NCI-H1436 (cell line): Measurements from ENCODE around the gene MBD5.

Source experiments
- DNase-seq: peaks from one replicate; lab custom pipeline; 2025; lab: John Stamatoyannopoulos, UW

The MBD5 gene

DNA sequence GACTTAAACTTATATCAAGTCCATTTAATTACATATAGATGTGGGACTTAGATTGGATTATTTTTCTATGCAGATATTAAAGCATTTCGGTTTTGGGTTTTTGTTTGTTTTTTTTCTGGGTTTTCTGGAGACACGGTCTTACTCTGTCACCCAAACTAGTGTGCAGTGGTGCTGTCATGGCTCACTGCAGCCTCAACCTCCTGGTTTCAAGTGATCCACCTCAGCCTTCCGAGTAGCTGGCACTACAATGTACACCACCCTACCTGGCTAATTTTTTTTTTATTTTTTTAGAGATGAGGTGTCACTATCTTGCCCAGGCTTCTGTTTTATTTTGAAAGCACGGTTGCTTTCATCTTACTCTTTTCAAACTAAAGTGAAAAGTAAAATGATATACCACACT lies 281.6 kb downstream of the MBD5 start:
- no peak for DNase-seq

DNA sequence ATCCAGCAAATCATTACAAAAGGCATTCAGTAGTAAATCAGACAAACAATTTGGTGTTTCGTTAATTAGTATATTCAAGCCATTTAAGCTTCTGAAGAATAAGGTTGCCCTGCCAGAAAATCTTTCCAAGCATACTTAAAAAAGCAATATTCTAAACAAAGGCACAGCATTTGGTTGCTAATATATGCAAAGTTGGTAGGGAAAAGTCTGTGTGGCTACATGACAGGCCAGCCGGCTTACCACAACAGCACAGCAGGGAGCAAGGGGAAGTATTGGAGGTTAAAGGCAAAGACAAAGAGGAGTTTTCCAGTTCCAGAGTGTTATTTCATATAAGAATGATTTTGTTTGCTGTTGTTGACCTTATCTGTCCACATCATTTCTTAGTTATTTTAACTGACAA lies 282.3 kb downstream of the MBD5 start:
- no peak for DNase-seq

DNA sequence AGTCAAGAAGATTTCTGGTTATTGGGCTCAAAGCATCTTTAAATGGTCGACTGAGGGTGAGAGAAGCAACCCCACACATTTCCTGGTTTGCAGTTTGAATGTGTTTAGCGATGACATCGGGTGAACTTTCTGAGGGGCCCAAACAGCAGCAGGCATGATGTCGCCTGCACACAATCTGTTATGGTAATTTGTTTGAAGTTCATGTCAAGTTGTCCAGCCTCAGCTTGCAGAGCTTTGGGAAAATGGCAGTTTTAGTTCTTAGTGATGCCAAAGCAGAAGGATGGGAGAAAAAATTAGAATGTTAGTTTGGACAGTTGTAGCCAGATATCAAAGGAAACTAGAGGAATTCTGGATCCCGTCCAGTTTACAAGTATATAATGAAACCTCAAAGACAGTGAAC lies 284.6 kb downstream of the MBD5 start:
- DNase-seq = no peak

DNA sequence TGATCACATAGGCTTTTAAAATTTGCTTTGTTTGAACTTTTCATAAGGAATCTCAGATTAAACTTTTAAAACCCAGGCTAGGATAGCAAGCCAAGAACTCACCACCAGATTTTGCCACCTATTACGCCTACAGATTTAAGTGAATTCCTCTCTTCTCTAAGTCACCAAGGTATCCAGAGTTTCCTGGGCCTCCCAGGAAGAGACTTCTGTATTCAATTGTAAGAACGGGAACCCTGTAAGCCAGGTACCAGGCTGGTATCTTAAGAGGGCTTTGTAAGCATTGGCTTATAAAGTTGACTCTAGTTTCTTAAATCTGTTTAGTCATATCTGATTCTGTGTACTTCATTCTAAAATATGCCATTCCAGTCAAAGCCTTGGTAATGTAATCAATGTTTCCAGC lies 285.1 kb downstream of the MBD5 start:
- no peak for DNase-seq

DNA sequence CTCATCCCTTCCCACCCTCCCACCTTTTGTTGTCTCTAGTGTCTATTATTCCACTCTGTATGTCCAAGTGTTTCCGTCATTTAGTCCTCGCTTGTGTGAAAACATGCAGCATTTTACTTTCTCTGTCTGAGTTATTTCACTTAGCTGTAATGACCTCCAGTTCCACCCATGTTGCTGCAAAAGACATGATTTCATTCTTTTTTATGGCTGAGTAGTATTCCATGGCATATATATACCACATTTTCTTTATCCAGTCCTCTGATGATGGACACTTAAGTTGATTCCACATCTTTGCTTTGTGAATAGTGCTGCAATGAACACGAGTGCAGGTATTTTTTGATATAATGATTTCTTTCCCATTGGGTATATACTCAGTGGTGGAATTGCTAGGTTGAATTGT lies 296.7 kb downstream of the MBD5 start:
- DNase-seq = no peak

DNA sequence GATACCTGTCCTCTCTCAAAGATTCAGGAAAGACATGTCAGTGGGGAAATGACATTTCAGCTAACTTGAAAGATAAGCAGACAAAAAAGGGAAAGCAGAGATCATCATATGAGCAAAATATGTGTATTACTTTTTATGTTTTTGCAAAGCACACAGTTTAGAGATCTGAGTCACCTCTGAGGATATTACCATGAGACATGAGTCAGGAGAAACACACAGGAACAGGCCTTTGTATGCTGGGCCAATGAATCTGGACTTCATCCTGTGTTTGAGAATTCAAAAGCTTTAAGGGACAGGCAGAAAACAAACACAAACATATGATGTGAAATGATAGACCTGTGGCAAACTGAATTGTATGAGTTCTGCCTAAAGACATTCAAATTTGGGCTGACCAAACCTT lies 317.6 kb downstream of the MBD5 start:
- no peak for DNase-seq

DNA sequence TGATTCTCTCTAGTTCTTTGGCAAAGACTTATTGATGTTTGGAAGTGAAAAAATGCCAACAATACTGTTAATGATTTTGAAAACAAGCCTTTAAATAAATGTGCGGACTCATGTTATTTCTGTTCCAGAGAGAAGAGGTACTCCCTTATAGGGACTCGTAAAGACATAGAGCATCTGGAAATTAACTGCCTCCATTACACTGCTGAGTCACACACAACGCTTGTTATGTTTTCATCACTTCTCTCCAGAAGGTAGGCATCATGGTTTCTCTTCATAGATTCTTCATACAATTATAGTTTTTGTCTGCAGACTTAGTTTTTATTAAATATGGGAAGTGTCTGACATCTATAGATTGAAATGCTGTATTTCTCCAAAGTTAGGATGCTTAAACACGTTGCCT lies 321.2 kb downstream of the MBD5 start:
- no peak for DNase-seq

DNA sequence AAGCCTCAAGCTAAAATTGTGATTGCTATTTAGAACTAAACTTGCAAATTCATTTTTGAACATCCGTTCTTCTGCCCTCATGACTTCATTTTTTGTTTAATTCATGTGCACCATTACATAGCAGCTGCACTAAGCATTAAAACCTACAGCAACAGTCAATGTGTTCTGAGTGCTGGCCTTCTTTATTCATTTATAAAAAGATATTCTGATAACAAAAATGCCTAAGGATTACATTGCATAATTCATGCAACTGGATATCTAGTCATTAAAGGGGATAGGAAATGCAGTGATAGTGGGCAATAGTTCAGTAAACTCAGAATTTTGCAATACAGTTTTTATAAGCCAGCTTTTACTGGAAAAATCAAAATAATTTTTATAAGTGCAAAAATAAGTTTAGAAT lies 329.3 kb downstream of the MBD5 start:
- DNase-seq = no peak

DNA sequence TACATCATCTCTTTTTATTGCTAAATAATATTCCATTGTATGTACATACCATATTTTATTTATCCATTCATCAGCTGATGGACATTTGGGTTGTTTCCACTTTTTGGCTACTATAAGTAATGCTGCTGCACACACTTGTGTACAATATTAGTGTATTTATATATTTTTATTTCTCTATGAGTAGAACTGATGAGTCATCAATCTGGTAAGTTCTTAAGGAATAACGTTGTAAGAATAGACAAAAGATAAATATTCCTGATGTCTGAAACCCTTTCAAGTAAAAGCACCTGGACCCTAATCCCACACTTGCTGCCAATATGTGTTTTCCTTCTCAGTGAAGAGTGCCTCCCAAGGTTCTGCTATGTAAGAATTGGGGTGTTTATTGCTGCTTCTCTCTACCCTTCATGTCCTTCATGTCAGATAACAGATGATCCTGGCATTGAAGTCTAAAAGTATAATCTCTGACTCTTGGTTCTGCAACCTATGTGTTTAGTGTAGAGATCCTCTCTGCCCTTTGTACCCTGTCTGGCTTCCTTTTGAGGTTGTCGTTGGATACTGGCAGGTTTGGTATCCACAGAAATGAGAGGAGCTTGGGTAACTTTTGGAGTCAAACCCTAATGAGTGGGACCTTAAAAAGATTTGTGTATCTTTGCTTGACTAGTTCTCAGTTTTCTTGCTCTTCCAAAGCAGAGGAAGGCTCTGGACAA lies 330.7 kb downstream of the MBD5 start:
- DNase-seq = no peak

DNA sequence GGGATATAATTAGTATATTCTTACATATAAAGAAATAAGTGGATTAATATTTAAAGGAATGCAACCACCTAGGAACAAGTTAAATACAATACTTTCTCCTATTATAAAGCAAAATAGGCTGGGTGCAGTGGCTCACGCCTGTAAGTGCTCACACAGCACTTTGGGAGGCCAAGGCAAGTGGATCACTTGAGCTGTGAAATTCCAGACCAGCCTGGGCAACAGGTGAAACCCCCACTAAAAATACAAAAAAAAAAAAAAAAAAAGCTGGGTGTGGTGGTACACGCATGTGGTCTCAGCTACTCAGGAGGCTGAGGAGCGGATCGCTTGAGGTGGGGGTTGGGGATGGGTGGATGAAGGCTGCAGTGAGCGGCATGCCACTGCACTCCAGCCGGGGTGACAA lies 337.5 kb downstream of the MBD5 start:
- DNase-seq = no peak

DNA sequence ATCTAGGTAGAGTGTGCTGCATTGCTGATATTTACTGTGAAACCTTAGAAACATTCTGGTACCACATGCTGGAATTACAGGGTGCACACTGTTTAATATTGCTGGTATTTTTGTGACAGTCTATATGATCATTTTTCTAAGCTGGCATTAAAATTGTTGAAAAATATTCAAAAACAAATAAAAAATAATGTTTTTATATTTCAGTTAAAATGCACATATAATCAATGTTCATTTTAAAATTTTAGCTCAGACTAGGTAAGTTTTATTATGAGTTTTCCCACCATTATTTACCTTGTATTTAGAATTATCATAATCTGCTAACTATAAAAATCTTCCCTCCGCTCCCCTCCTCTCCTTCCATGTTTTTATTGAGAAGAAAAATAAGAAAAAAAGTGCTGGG lies 339.8 kb downstream of the MBD5 start:
- DNase-seq = no peak

DNA sequence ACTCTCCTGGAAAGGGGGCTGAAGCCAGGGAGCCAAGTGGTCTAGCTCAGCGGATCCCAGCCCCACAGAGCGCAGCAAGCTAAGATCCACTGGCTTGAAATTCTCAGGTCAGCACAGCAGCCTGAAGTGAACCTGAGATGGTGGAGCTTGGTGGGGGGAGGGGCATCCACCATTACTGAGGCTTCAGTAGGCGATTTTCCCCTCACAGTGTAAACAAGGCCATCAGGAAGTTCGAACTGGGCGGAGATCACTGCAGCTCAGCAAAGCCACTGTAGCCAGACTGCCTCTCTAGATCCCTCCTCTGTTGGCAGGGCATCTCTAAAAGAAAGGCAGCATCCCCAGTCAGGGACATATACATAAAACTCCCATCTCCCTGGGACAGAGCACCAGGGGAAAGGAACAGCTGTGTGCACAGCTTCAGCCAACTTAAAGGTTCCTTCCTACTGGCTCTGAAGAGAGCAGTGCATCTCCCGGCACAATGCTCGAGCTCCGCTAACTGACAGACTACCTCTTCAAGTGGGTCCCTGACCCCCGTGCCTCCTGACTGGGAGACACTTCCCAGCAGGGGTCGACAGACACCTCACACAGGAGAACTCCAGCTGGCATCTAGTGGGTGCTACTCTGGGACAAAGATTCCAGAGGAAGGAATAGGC lies 341.4 kb downstream of the MBD5 start:
- no peak for DNase-seq

DNA sequence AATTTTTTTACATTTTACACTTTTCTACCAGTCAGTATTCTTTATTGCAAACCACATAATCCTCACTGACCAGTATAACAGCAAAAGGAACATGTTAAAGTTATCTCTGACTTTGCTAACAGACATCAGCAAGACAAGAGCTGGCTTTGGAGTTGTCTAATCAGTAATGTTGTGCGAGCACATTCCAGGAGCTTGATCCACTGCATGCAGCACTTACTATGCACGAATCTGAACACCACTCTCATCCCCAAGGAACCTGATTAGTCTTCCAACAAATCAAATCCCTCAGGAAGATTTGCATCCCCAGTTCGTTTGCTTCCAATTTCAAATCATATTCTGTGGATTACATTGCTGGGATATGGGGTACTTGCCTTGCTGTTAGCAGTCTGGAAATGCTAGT lies 354.3 kb downstream of the MBD5 start:
- DNase-seq = no peak

DNA sequence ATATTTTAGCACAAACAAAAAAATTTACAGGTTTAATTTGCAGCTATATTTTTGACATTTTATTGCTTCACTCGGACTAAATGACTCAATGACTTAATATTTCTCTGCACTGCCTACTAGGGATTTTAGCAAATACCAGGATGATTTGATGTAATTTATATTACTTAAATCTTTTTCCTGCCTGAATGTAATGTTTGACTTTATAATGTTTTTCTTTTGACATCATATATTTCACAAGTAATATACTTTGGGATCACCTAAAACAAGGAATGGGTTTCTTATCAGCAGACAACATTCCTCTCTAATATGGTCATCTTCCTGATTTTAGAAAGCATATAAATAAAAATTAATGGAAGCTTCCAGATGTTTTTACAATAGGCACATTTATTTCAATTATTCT lies 370.4 kb downstream of the MBD5 start:
- DNase-seq = no peak

DNA sequence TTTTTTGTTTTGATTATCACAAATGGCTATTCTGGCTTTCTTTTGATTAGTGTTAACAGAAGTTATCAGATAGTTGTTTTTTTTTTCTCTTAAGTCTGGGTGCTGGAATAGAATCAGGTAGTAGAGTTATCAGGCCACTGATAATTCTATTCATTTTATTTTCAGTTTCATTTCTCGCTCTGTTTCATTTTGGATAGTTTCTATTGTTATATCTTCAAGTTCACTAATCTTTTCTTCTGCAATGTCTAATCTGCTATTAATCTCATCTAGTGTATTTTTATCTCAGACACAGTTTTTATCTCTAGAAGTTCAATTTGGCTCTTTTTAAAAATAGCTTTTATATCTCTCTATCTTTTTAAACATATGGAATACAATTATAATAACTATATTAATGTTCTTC lies 381.9 kb downstream of the MBD5 start:
- no peak for DNase-seq

DNA sequence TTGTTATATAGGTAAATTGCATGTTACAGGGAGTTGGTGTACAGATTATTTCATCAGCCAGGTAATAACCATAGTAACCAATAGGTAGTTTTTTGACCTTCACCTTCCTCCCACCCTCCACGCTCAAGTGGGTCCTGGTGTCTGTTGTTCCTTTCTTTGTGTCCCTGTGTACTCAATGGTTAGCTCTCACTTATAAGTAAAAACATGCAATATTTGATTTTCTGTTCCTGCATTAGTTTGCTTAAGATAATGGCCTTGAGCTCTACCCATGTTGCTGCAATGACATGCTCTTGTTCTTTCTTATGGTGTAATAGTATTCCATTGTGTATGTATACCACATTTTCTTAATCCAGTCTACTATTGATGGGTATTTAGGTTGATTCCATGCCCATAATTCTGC lies 390.0 kb downstream of the MBD5 start:
- no peak for DNase-seq

DNA sequence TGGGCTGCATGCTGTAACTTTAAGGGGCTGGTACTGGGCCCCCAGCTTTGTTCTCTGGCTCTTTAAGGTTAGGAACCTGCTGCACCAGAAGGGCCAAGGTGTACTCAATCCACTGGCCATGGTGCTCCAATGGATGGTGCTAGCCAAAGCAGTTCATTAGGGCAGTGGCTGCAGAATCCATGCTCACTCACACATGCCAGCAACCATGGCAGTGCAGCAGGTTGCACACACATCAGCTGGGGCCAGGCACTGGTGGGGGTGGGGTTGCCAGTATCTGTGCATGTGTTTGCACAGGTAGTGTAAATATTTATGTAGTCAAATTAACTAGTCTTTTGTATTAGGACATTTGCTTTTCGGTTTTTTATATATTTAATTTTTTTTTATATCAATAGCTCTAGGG lies 395.4 kb downstream of the MBD5 start:
- no peak for DNase-seq

DNA sequence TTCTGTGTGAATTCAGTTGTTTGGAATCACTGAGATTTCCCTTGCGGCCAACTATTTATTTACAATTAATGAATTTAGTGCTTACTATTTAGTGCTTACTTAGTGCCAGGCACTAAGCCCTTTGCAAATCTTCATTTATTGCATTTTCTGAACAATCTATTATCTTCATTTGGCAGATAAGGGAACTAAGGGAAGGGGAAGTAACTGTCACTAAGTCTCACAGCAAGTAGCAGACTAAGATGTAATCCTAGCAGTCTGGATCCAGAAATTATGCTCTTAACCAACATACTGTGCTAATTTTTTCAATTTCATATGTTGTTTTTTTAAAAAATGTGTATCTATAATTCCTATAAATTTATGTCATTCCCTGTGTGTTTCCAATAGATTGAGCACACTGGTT lies 409.2 kb downstream of the MBD5 start:
- DNase-seq = no peak

DNA sequence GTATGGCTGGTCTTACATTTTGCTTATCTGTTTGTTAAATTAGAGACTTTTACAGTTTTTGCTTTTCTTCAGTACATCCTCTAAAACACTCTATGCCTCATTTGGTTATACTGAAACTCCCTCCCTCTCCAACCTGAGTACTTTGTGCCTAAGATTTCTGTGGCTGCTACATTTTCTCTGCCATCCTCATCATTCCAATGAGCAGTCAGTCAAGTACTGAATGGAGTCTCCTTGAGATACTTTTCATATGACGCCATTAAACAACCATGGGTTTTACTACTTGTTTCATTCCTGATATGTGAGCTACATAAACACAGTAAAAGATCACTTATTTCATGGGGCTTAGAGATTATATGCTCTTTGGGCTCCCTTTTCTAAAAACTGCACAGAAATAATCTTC lies 427.0 kb downstream of the MBD5 start:
- no peak for DNase-seq

DNA sequence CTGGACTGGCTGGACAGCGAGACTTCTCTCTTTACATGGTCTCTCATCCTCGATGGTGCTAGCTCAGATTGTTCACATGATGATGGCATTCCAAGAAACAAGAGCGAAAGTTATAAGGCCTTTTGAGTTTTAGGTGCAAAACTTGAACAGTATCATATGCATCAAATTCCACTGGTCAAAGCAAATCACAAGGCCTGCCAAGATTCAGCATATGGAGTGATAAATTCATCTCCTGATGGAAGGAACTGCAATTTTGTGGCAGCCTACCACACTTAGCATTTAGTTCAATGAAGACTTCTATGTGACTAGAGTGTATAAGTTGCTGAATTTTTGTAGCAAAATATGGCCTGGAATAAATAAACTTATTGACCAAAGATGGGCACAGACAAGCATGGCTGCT lies 429.6 kb downstream of the MBD5 start:
- DNase-seq = no peak

DNA sequence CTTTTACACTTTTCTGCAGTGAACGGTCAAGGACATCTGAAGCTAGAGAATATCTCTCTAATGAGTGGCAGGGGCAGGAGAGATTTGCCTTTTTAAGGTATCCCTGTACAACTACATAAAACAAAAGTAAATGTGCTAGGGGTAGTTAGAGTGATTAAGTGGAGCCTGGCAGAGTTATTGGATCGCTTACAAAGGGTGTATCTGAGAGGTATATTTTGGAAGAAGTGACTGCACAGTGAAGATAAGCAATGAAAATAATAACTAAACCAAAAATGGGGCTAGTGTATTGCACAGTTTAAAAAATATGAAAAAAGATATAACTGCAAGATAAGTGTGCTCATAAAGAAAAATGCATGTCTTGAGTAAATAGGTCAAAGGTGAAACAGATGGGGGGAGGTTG lies 430.2 kb downstream of the MBD5 start:
- DNase-seq = no peak

DNA sequence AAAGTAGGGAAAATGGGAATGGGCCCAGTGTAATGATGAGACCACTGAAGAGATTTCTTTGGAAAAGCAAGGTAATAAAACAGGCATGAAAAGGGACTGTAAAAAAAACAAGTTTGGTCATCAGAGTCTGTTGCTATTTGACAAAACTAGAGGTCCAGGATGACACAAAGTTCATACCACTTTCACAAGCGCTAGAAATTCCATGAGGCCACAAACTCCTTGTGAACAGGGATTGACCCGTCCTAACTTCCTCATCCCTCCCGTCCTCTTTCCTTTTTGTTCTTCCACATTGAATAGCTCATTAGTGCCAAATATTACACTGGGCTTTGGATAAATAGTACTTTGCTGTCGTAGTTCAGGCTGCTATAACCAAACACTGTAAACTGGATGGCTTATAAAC lies 434.9 kb downstream of the MBD5 start:
- DNase-seq = no peak

DNA sequence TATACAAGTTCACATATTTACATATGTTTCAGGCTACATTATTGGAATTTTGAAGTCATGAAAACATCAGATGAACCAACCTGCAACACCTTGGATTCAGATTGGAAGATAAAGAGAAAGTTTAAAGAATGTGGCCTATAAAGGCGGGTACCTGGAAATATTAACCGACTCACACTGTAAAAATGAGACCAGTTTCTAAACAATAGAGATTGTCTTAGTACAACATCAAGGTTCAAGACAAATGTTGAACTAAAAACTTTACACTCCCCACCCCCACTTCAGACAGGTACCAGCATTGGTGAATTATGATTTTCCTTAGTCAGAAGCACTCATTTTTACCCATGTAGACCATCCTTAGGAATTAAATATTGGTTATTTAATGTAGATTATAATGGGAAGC lies 437.3 kb downstream of the MBD5 start:
- no peak for DNase-seq

DNA sequence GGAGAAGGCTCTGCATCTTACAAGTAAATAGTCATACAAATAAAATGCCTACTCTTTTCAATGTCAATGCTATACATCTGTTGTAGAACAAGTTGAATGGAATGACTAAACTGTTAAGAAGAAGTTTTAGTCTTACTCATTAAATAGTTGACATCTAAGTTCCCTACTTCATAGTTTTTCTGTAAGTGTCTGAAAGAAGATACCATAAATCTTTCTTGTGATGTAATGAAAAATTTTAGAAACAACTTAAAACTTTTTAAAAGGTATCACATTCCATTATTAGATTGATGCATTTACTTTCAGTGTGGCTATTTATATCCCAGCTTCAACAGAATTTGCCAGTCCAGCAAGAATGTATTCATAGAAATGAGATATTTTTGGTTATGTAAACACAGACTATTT lies 438.5 kb downstream of the MBD5 start:
- DNase-seq = no peak
